ENCODE results near the gene FGF11. TPM values are rescaled to one million over a fixed set of nuclear protein-coding genes. Genes with fewer than 3 reads are reported as not detected.

The FGF11 gene
- total RNA-seq, 2 experiments from 2014 or later = 16.6 to 18.8 TPM

DNA sequence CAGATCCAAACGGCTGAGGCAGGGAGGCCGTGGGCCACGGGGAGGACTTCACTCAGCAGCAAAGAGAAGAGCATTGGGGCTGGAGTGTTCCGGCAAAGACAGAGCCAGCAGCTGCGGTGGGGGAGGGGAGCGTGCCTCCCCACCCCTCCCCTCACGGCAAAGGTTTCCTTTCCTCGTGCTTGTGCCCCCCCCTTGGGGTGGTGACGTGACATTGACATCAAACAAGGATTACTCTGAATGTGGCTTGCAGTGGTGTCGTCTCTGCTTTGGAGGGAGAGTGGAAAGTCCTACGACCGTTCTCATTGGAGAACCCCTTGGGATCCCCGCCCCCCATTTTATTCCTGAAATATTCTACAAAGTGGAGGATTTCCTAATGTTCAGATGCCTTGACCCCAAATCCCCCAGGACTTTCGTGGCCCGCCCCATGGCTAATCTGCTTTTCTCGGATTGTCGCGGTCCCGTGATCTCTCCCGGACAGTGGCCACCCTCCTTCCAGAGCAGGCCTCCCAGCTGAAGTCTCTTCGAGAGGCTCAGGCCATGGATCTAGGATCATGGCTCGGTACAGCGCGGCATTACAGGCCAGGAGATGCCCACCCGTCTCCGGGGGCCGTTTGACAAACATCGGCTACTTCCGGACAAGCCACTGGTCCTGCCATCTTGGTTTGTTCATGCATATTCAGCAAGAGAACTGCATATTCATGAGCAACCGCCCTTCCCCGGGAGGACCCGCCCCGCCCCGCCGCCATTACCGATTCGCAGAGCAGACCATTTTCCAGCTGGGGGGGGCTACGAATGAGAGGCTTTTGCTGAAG, 44.1 kb downstream of the FGF11 start:
- peak overlapping the region; percentile 94 for H3K4me3 Mint-ChIP-seq
- H3K27me3 Mint-ChIP-seq (ENCODE audit: low read depth) = no peaks in the 10 kb centered on the region
- H3K9me3 Mint-ChIP-seq (ENCODE audit: insufficient read depth) = no peaks in the 10 kb centered on the region
- ATAC-seq (peak; percentile 59), DNase-seq (peak; percentile 97)
- peak overlapping the region; percentile 99 for H3K27ac Mint-ChIP-seq
- CTCF ChIA-PET = interaction anchor here (1.1 to 5.9 kb wide), 3 partner anchors 24 to 77 kb away, joined by 3 to 62 read pairs (median 4); partner anchors contain the start of gene TMEM102
- peaks cover 58% of the 10 kb centered on the region for H3K4me1 Mint-ChIP-seq (ENCODE audit: low read depth)
- POLR2A ChIA-PET = interaction anchor here (0.5 to 4.4 kb wide), 33 partner anchors 8 to 203 kb away, joined by 3 to 41 read pairs (median 6); partner anchors contain the start of genes CD68, CHRNB1, MPDU1 and NEURL4
- H3K36me3 Mint-ChIP-seq (ENCODE audit: low read depth) = peaks cover 32% of the 10 kb centered on the region

DNA sequence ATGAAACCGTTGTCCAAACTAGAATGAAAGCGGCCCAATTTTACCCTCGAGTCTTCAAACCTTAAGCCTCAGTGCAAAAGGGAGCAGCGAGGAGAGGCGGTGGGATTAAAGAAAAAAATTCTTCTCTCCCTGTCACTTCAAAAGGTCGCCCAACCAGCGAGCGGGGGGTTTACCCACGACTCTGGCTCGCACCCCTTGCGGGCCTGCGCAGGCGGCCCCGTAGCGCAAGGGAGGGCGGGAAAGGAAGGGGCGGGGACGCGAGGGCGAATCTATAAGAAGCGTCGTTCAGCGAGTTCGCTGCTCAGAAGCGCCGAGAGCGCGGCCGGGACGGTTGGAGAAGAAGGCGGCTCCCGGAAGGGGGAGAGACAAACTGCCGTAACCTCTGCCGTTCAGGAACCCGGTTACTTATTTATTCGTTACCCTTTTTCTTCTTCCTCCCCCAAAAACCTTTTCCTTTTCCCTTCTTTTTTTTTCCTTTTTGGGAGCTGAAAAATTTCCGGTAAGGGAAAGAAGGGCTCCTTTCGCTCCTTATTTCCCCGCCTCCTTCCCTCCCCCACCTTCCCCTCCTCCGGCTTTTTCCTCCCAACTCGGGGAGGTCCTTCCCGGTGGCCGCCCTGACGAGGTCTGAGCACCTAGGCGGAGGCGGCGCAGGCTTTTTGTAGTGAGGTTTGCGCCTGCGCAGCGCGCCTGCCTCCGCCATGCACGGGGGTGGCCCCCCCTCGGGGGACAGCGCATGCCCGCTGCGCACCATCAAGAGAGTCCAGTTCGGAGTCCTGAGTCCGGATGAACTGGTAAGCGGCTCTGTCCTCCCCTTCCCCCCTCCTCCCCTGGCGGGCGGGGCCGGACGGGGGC, 45.0 kb downstream of the FGF11 start, which contains the start of gene POLR2A:
TSS of gene POLR2A (plus strand) at position 300 of the 852 bp plus-strand sequence.
- Mint-ChIP-seq H3K27ac (peak within 1 kb of the TSS; percentile 99), H3K4me3 (peak within 1 kb of the TSS; percentile 94), H3K9me3 (ENCODE audit: insufficient read depth) (no peaks in the 10 kb centered on the region), H3K36me3 (ENCODE audit: low read depth) (peaks cover 33% of the 10 kb centered on the region), H3K4me1 (ENCODE audit: low read depth) (peaks cover 63% of the 10 kb centered on the region), H3K27me3 (ENCODE audit: low read depth) (no peaks in the 10 kb centered on the region)
- ChIA-PET CTCF (interaction anchor here (1.0 to 5.9 kb wide), 8 partner anchors 23 to 203 kb away, joined by 3 to 62 read pairs (median 4); partner anchors contain the start of genes FXR2, SENP3, TMEM102 and TP53), POLR2A (interaction anchor here (0.5 to 4.4 kb wide), 37 partner anchors 9 to 763 kb away, joined by 3 to 41 read pairs (median 5); partner anchors contain the start of genes CD68, CHRNB1, MPDU1 and NEURL4)
- peak; percentile 64 for ATAC-seq
- DNase-seq = peak; percentile 97

GRCh38 chr17:7484919-7485377, 45.6 kb downstream of the FGF11 start:
- CTCF ChIA-PET = interaction anchor here (0.7 to 5.9 kb wide), 9 partner anchors 30 to 205 kb away, joined by 3 to 62 read pairs (median 5); partner anchors contain the start of genes FXR2, SENP3, TMEM102 and TP53
- DNase-seq (no peak), ATAC-seq (no peak)
- Mint-ChIP-seq H3K4me3 (peak overlapping the region; percentile 94), H3K36me3 (ENCODE audit: low read depth) (peaks cover 33% of the 10 kb centered on the region), H3K4me1 (ENCODE audit: low read depth) (peaks cover 64% of the 10 kb centered on the region), H3K27ac (peak overlapping the region; percentile 99), H3K27me3 (ENCODE audit: low read depth) (no peaks in the 10 kb centered on the region), H3K9me3 (ENCODE audit: insufficient read depth) (no peaks in the 10 kb centered on the region)
- POLR2A ChIA-PET = interaction anchor here (0.6 to 4.4 kb wide), 36 partner anchors 9 to 762 kb away, joined by 3 to 41 read pairs (median 5); partner anchors contain the start of genes CD68, CHRNB1, MPDU1 and SENP3

- peak overlapping the region; percentile 79 for H3K27ac Mint-ChIP-seq
- peak overlapping the region; percentile 82 for H3K4me3 Mint-ChIP-seq
- ATAC-seq (no peak), DNase-seq (no peak)
- ChIA-PET POLR2A (interaction anchor here (0.9 to 4.4 kb wide), 10 partner anchors 7 to 201 kb away, joined by 3 to 41 read pairs (median 11); partner anchors contain the start of genes MPDU1, SENP3, TMEM102 and TP53), CTCF (interaction anchor here (0.9 to 5.9 kb wide), 7 partner anchors 29 to 74 kb away, joined by 3 to 62 read pairs (median 9); partner anchors contain the start of genes SENP3 and TMEM102)
- H3K27me3 Mint-ChIP-seq (ENCODE audit: low read depth) = no peaks in the 10 kb centered on the region
- H3K9me3 Mint-ChIP-seq (ENCODE audit: insufficient read depth) = no peaks in the 10 kb centered on the region
- H3K36me3 Mint-ChIP-seq (ENCODE audit: low read depth) = peaks cover 37% of the 10 kb centered on the region
- peaks cover 63% of the 10 kb centered on the region for H3K4me1 Mint-ChIP-seq (ENCODE audit: low read depth)
These were observed 46.9 kb downstream of the FGF11 start for GRCh38 chr17:7486181-7486580.

DNA sequence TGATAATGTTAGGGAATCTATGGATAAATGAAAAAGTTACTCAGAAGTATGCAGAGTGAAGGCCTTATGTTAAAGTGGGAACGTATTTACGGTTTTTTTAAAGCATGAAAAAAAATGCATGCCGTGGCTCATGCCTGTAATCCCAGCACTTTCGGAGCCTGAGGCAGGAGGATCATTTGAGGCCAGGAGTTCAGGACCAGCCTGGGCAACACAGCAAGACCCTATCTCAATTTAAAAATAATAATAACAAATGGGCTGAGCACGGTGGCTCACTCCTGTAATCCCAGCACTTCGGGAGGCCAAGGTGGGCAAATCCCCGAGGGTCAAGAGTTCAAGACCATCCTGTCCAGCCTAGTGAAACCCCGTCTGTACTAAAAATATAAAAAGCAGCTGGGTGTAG, 50.8 kb downstream of the FGF11 start:
- Mint-ChIP-seq H3K36me3 (ENCODE audit: low read depth) (peaks cover 60% of the 10 kb centered on the region), H3K4me3 (no peak overlapping the region), H3K9me3 (ENCODE audit: insufficient read depth) (no peaks in the 10 kb centered on the region), H3K4me1 (ENCODE audit: low read depth) (peaks cover 63% of the 10 kb centered on the region), H3K27me3 (ENCODE audit: low read depth) (no peaks in the 10 kb centered on the region), H3K27ac (no peak overlapping the region)
- ATAC-seq (no peak), DNase-seq (no peak)
- ChIA-PET POLR2A (interaction anchor here (0.9 to 1.2 kb wide), 3 partner anchors 14 to 136 kb away, joined by 3 to 4 read pairs (median 3); no protein-coding TSS in a partner anchor), CTCF (interaction anchor here (1.1 to 1.7 kb wide), 3 partner anchors 14 to 71 kb away, joined by 3 to 7 read pairs (median 4); partner anchors contain the start of gene SENP3)

- peaks cover 56% of the 10 kb centered on the region for H3K4me1 Mint-ChIP-seq (ENCODE audit: low read depth)
These were observed 52.3 kb downstream of the FGF11 start for GRCh38 chr17:7491583-7491982.

GRCh38 chr17:7493941-7494340, 54.6 kb downstream of the FGF11 start:
- CTCF ChIA-PET = interaction anchor here (0.6 to 5.0 kb wide), 5 partner anchors 20 to 193 kb away, joined by 3 to 18 read pairs (median 5); partner anchors contain the start of genes SENP3, TMEM102 and TP53
- H3K4me1 Mint-ChIP-seq (ENCODE audit: low read depth) = peaks cover 39% of the 10 kb centered on the region
- peak overlapping the region; percentile 2 for H3K27ac Mint-ChIP-seq
- no peaks in the 10 kb centered on the region for H3K27me3 Mint-ChIP-seq (ENCODE audit: low read depth)
- peaks cover 74% of the 10 kb centered on the region for H3K36me3 Mint-ChIP-seq (ENCODE audit: low read depth)
- POLR2A ChIA-PET = interaction anchor here (3.5 kb wide), 1 partner anchor 9 kb away, joined by 15 read pairs; the partner anchor contains the start of gene POLR2A
- DNase-seq (no peak), ATAC-seq (no peak)
- H3K9me3 Mint-ChIP-seq (ENCODE audit: insufficient read depth) = no peaks in the 10 kb centered on the region
- no peak overlapping the region for H3K4me3 Mint-ChIP-seq

More at GRCh38 chr17:7491583-7491982, 52.3 kb downstream of the FGF11 start:
- peaks cover 64% of the 10 kb centered on the region for H3K36me3 Mint-ChIP-seq (ENCODE audit: low read depth)
- no peak for DNase-seq
- no peak for ATAC-seq
- no peak overlapping the region for H3K4me3 Mint-ChIP-seq
- POLR2A ChIA-PET = no interaction called here
- H3K9me3 Mint-ChIP-seq (ENCODE audit: insufficient read depth) = no peaks in the 10 kb centered on the region
- CTCF ChIA-PET = interaction anchor here (1.6 to 5.0 kb wide), 2 partner anchors 55 to 69 kb away, joined by 7 to 18 read pairs; partner anchors contain the start of gene SENP3
- peak overlapping the region; percentile 9 for H3K27ac Mint-ChIP-seq
- H3K27me3 Mint-ChIP-seq (ENCODE audit: low read depth) = no peaks in the 10 kb centered on the region

Other genes starting within 250 kb of the FGF11 start
- gene DLG4, start 219.7 kb upstream of the FGF11 start, total RNA-seq = 10 to 100 TPM; 10.1 to 11.7 TPM
- gene ACADVL, start 219.6 kb upstream of the FGF11 start, total RNA-seq = 100 to 1,000 TPM; 348 to 371 TPM
- gene DVL2, start 205.0 kb upstream of the FGF11 start, total RNA-seq = 10 to 100 TPM; 52.4 to 56.6 TPM
- 10 to 100 TPM; 53.6 to 57.9 TPM for gene PHF23, start 200.1 kb upstream of the FGF11 start, total RNA-seq
- 100 to 1,000 TPM; 203 to 227 TPM for gene GABARAP, start 197.1 kb upstream of the FGF11 start, total RNA-seq
- 100 to 1,000 TPM; 171 to 186 TPM for gene CTDNEP1, start 187.8 kb upstream of the FGF11 start, total RNA-seq
- gene ELP5, start 187.3 kb upstream of the FGF11 start, total RNA-seq = 10 to 100 TPM; 63.5 to 66.1 TPM
- 1 to 10 TPM; 1.1 to 1.3 TPM for gene CLDN7, start 177.0 kb upstream of the FGF11 start, total RNA-seq
- gene SLC2A4, start 157.8 kb upstream of the FGF11 start, total RNA-seq = not detected
- under 1 TPM; 0.37 to 0.66 TPM for gene YBX2, start 144.9 kb upstream of the FGF11 start, total RNA-seq
- 100 to 1,000 TPM; 685 to 690 TPM for gene EIF5A, start 131.9 kb upstream of the FGF11 start, total RNA-seq
- 10 to 100 TPM; 86.3 to 88.0 TPM for gene GPS2, start 124.2 kb upstream of the FGF11 start, total RNA-seq
- gene NEURL4, start 110.2 kb upstream of the FGF11 start, total RNA-seq = 10 to 100 TPM; 45.6 to 47.0 TPM
- 100 to 1,000 TPM; 573 to 605 TPM for gene ACAP1, start 103.0 kb upstream of the FGF11 start, total RNA-seq
- gene KCTD11, start 87.3 kb upstream of the FGF11 start, total RNA-seq = 10 to 100 TPM; 11.4 to 11.8 TPM
- not detected for gene TMEM95, start 84.4 kb upstream of the FGF11 start, total RNA-seq
- 1 to 10 TPM; 2.1 to 2.6 TPM for gene TNK1, start 58.4 kb upstream of the FGF11 start, total RNA-seq
- 10 to 100 TPM; 87.9 to 92.6 TPM for gene PLSCR3, start 45.0 kb upstream of the FGF11 start, total RNA-seq
- gene TMEM256, start 35.4 kb upstream of the FGF11 start, total RNA-seq = 10 to 100 TPM; 61.8 to 62.3 TPM
- 1 to 10 TPM; 4.7 to 5.2 TPM for gene NLGN2, start 31.7 kb upstream of the FGF11 start, total RNA-seq
- not detected for gene SPEM1, start 19.2 kb upstream of the FGF11 start, total RNA-seq
- gene SPEM2, start 13.9 kb upstream of the FGF11 start, total RNA-seq = not detected
- not detected for gene SPEM3, start 10.7 kb upstream of the FGF11 start, total RNA-seq
- gene TMEM102, start 4.1 kb upstream of the FGF11 start, total RNA-seq = 10 to 100 TPM; 16.5 to 18.1 TPM
- gene CHRNB1, start 5.5 kb downstream of the FGF11 start, total RNA-seq = 10 to 100 TPM; 14.1 to 15.7 TPM
- gene ZBTB4, start 40.1 kb downstream of the FGF11 start, total RNA-seq = 10 to 100 TPM; 29.8 to 30.0 TPM
- not detected for gene SLC35G6, start 41.9 kb downstream of the FGF11 start, total RNA-seq
- 100 to 1,000 TPM; 183 to 185 TPM for gene POLR2A, start 44.9 kb downstream of the FGF11 start, total RNA-seq
- gene TNFSF12, start 109.5 kb downstream of the FGF11 start, total RNA-seq = 100 to 1,000 TPM in 1 of 2 experiments, 10 to 100 TPM in 1; 93.7 to 100 TPM
- 1 to 10 TPM; 8.0 to 9.0 TPM for gene TNFSF13, start 119.2 kb downstream of the FGF11 start, total RNA-seq
- gene SENP3, start 122.4 kb downstream of the FGF11 start, total RNA-seq = 10 to 100 TPM; 54.4 to 62.0 TPM
- gene CD68, start 140.1 kb downstream of the FGF11 start, total RNA-seq = 10 to 100 TPM in 1 of 2 experiments, 1 to 10 TPM in 1; 9.4 to 10.7 TPM
- gene MPDU1, start 144.3 kb downstream of the FGF11 start, total RNA-seq = 10 to 100 TPM; 69.0 to 70.4 TPM
- under 1 TPM; 0.29 to 0.34 TPM for gene SOX15, start 150.6 kb downstream of the FGF11 start, total RNA-seq
- gene FXR2, start 175.4 kb downstream of the FGF11 start, total RNA-seq = 10 to 100 TPM; 27.6 to 31.8 TPM
- 10 to 100 TPM; 18.2 to 21.4 TPM for gene SAT2, start 188.3 kb downstream of the FGF11 start, total RNA-seq
- gene SHBG, start 190.6 kb downstream of the FGF11 start, total RNA-seq = not detected
- not detected for gene ATP1B2, start 211.4 kb downstream of the FGF11 start, total RNA-seq
- gene TP53, start 248.0 kb downstream of the FGF11 start, total RNA-seq = 100 to 1,000 TPM; 131 to 136 TPM
- gene WRAP53, start 249.0 kb downstream of the FGF11 start, total RNA-seq = 10 to 100 TPM; 27.1 to 29.3 TPM

All from activated CD8-positive, alpha-beta T cell treated with anti-CD3 and anti-CD28 coated beads, Interleukin-2, amount 10 ng/mL, durations not matched to agents 7 days and 5 days (primary cell).